IPS-20b (cell line): Measurements from ENCODE around the gene SERTAD2.

ENCODE experiments used
- H3K27ac ChIP-seq: one replicate; pipeline ENCODE4 v1.5.1; 2013; ENCODE audit warnings: low read length
- H3K27me3 ChIP-seq: 2 replicates; pipeline ENCODE4 v1.6.1; 2013; ENCODE audit warnings: mild to moderate bottlenecking, low read length, inconsistent platforms; ENCODE audit not compliant: insufficient read depth
- H3K36me3 ChIP-seq: 2 replicates; pipeline ENCODE4 v1.6.1; 2013; ENCODE audit warnings: low read depth, mild to moderate bottlenecking, inconsistent platforms, low read length, moderate library complexity; ENCODE audit not compliant: insufficient read depth
- H3K4me1 ChIP-seq: 2 replicates; pipeline ENCODE4 v1.6.1; 2013; ENCODE audit warnings: mild to moderate bottlenecking, control low read depth, inconsistent platforms, low read length, moderate library complexity; ENCODE audit not compliant: insufficient read depth
- H3K4me3 ChIP-seq: 2 replicates; pipeline ENCODE4 v1.5.1; 2013; ENCODE audit warnings: mild to moderate bottlenecking, low read length, inconsistent platforms
- H3K9ac ChIP-seq: 2 replicates; pipeline ENCODE4 v1.6.1; 2013; ENCODE audit warnings: low read depth, mild to moderate bottlenecking, inconsistent platforms, low read length, moderate library complexity
- H3K9me3 ChIP-seq: 2 replicates; pipeline ENCODE4 v1.6.1; 2013; ENCODE audit warnings: mild to moderate bottlenecking, low read depth, low read length, inconsistent platforms; ENCODE audit not compliant: insufficient read depth

SERTAD2 gene

DNA sequence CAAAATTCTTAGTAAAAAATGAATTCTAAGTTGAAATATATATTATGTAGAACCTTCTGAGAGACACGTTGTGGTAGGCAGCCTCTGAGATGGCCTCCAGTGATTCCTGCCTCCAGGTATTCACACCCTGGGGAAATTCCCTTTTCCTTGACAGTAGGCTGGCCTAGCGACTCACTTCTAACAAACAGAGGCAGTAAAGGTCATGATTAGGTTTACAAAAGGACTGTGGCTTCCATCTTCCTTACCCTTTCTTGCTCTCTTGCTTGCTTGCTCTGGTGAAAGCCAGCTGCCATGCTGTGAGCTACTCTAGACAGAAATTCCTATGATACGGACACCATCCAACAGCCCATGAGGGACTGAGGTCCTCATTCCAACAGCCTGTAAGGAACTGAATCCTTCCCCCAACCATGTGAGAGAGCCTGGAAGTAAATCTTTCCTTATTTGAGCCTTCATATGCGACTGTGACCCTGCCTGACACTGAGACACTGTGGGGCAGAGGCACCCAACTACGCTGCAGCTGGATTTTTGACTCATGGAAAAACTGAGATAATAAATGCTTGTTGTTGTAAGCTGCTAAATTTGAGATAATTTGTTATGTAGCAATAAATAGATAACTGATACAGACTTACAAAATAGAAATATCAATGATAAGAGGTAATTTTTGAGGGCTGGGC is 32.7 kb upstream of the SERTAD2 start:
- H3K4me3 ChIP-seq = no peak overlapping the region

DNA sequence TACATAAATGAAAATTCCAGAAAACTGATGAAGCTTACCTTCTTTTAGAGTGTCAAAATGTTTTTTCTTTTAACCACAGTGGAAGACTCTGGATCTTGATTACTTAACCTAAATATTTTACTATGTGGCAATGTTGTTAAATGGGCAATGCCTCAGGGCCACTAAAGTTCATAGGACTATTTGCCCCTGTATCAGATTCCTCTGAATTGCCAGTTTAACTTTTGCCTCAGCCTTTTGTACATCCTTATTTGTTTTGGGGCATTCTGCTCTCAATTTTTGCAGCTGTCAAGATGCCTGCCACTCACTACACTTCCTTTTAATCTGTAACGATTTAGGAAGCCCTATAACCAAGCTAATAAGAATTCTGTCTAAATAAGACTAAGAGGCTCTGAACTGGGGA is 31.7 kb upstream of the SERTAD2 start:
- peaks cover 5% of the 10 kb centered on the region; the same call in 1 of the 2 replicates for H3K4me1 ChIP-seq
- H3K27ac ChIP-seq = no peak overlapping the region
- H3K9me3 ChIP-seq = no peaks in the 10 kb centered on the region

More for the DNA sequence above, 32.7 kb upstream of the SERTAD2 start:
- Histone ChIP-seq H3K36me3 (no peaks in the 10 kb centered on the region), H3K4me1 (peaks cover 5% of the 10 kb centered on the region; the same call in 1 of the 2 replicates), H3K27me3 (no peaks in the 10 kb centered on the region), H3K9ac (no peak overlapping the region), H3K27ac (no peak overlapping the region), H3K9me3 (no peaks in the 10 kb centered on the region)

DNA sequence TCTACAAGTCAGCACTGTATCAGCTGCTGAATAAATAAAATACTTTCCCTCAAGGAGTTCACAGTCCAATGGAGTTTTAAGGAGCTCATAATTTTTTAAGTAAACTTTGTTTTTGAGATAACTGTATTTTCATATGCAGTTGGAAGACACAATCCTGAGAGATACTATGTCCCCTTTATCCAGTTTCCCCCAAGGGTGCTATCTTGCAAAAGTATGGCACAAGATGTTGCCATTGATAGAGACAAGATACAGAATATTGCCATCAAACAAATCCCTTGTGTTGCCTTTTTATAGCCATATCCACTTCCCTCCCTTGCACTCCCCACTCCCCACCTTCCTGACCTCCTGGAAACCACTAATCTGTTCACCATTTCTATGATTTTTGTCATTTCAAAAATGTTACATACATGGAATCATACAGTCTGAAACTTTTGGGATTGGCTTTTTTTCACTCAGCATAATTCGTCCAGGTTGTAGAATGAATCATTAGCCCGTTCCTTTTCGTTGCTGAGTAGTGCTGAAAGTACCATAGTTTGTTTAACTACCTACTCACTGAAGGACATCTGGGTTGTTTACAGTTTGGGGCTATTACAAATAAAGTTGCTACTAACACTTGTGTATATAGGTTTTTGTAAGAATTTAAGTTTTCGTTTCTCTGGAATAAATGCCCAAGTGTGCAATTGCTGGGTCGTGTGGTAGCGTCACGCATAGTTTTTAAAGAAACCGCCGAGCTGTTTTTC is 30.2 kb upstream of the SERTAD2 start:
- no peak overlapping the region for H3K9ac ChIP-seq
- peaks cover 5% of the 10 kb centered on the region; the same call in 1 of the 2 replicates for H3K4me1 ChIP-seq
- no peaks in the 10 kb centered on the region for H3K36me3 ChIP-seq
- H3K27me3 ChIP-seq = no peaks in the 10 kb centered on the region
- no peaks in the 10 kb centered on the region for H3K9me3 ChIP-seq
- no peak overlapping the region for H3K4me3 ChIP-seq
- no peak overlapping the region for H3K27ac ChIP-seq

More for the DNA sequence above, 31.7 kb upstream of the SERTAD2 start:
- Histone ChIP-seq H3K36me3 (no peaks in the 10 kb centered on the region), H3K4me3 (no peak overlapping the region), H3K9ac (no peak overlapping the region), H3K27me3 (no peaks in the 10 kb centered on the region)

DNA sequence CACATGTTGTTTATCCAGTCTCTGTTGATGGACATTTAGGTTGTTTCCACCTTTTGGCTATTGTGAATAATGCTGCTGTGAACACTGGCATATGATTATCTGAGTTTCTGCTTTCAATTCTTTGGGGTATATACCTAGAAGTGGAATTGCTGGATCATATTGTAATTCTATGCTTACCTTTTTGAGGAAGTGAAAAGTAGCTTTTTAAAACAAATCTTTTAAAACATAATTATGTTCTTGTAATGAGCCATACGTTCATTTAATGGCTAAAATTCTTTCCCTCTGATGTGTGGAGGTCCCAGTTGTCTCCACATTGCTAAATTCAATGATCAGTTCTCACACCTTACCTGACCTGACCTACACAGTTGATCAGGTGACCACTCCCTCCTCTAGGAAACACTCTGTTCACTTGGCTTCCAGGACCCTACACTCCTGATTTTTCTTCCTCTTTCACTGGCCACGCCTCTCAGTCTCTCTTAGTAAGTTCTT is 27.8 kb upstream of the SERTAD2 start:
- Histone ChIP-seq H3K27ac (no peak overlapping the region), H3K9ac (no peak overlapping the region), H3K27me3 (no peaks in the 10 kb centered on the region), H3K4me3 (no peak overlapping the region), H3K36me3 (no peaks in the 10 kb centered on the region), H3K4me1 (peaks cover 3% of the 10 kb centered on the region; the same call in 1 of the 2 replicates), H3K9me3 (no peaks in the 10 kb centered on the region)

DNA sequence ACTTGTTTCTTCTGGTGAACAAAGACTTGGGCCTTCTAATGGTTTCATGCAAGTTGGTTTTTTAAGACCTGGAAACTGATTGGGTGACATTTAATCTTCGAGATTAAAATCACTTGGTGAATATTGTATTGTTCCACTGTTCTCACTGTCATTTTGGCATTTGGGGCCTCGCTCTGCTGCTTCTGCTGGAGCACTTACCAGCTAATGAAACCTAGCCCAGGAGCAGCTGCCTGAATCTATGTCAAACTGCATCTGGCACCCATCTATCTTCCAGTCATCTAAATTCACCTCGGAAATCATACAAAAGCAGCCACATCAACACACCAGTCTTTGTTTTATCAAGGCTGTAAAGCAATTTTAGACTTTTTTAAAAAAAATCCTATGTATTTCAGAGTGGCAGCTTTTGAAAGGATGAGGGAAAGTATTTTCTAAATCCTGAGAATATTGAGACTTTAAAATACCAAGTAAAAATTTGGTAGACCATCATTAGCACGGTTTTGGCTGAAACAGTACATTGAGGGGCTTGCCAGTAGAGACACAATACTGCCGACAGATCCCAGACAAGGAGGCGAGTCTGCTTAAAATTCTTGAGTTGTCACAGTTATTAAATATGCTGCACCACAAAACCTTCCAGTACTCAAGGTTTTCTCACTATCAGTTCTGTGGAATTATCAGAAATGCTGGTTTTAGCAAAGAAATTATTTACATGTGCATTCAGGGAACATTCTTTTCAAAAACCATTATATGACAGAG is 26.1 kb upstream of the SERTAD2 start:
- Histone ChIP-seq H3K4me3 (no peak overlapping the region), H3K27ac (no peak overlapping the region), H3K9ac (no peak overlapping the region), H3K9me3 (no peaks in the 10 kb centered on the region), H3K36me3 (no peaks in the 10 kb centered on the region), H3K4me1 (no peaks in the 10 kb centered on the region), H3K27me3 (no peaks in the 10 kb centered on the region)

DNA sequence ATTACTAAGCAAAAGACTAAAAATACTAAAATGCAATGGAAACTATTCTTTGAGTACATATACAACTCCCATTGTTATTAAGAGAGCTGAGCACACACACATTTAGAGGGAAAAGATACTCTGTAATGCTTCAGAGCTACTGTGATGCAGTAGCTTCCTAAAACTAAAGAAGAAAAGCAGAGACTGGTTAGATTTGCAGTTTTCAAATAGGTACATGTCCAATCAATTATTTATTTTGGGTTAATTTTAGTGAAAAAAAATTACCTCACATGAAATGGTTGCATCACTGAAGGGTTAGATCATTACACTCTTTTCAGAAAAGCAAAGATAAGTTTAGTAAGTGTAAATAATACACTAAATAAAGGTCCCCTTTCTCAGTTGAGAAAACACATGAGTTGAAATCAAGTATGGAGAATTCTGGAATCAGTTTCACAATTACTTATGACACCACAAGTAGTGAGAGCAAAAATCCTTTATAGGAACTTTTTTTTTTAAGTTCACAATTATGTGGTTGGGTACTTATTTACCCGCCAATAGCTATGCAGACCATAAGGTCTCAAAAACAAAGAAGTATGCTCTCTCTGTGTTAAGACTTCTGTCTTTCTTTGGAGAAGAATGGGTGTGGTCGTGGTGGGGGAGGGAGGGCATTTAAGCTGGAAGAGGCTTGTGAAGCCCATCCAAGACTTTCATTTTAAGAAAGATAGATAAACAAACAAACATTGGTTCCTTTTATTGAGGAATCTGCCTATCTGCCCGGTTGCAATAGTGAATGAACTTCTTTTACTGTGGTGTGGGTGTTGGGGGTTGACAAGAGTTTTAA is 25.3 kb upstream of the SERTAD2 start:
- Histone ChIP-seq H3K36me3 (no peaks in the 10 kb centered on the region), H3K9ac (no peak overlapping the region), H3K4me1 (no peaks in the 10 kb centered on the region), H3K4me3 (no peak overlapping the region), H3K27me3 (no peaks in the 10 kb centered on the region), H3K9me3 (no peaks in the 10 kb centered on the region), H3K27ac (no peak overlapping the region)

DNA sequence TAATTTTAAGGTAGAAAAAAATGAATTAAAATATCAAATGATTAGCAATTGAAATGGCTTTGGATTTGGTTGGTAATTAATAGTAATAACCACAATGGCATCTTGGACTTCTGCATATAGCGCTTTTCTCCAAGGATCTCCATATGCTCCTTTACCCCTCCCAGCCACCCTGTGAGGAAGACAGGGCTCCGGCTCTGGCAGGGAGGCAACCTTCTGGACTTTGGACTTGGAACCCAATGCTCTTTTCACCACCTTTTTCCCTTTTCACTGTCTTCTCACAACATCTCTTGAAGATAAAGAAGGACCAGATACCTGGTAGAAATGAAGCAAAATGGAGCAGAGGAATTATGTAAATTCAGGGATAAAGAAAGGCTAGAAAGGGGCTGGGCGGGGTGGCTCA is 23.8 kb upstream of the SERTAD2 start:
- Histone ChIP-seq H3K4me1 (no peaks in the 10 kb centered on the region), H3K36me3 (no peaks in the 10 kb centered on the region), H3K9ac (no peak overlapping the region), H3K4me3 (no peak overlapping the region), H3K27ac (no peak overlapping the region), H3K27me3 (no peaks in the 10 kb centered on the region), H3K9me3 (no peaks in the 10 kb centered on the region)

DNA sequence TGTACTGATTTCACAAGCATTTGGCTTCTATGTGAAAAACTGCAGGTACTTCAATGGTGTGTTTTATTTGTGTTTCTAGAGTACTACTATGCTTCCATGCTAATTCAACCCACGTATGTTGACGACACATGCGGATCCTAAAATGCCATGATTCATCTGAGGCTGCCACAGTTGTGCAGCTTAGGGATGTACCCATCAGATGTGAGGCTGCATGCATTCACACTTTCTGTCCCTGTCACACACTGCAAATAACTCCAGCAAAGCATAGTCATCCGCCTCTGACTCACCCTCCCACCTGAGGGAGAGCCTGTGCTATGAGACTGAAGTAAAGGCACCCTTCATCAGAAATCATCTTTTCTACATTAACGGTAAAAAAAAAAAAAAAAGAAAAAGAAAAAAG is 22.1 kb upstream of the SERTAD2 start:
- Histone ChIP-seq H3K27ac (no peak overlapping the region), H3K9me3 (no peaks in the 10 kb centered on the region), H3K9ac (no peak overlapping the region), H3K4me3 (no peak overlapping the region), H3K36me3 (no peaks in the 10 kb centered on the region), H3K4me1 (no peaks in the 10 kb centered on the region), H3K27me3 (no peaks in the 10 kb centered on the region)

DNA sequence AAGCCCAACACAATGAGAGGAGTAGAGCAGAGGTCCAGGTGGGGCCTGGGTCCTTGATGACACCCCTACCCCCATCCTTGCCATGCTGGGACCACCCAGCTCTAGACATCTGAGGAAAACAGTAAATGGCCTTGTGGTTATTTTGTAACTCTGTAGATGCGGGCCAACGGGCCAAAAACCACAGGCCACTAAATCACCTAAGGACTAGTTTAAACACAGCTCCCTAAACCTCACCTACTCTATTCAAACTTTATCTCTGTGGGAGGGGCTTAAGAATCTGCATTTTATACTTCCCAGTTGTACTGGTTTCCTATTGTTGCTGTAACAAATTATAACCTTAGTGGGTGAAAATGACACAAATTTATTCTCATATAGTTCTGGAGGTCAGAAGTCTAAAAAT is 19.0 kb upstream of the SERTAD2 start:
- Histone ChIP-seq H3K9me3 (no peaks in the 10 kb centered on the region), H3K4me3 (no peak overlapping the region), H3K36me3 (no peaks in the 10 kb centered on the region), H3K27me3 (peaks cover 5% of the 10 kb centered on the region), H3K9ac (no peak overlapping the region), H3K27ac (no peak overlapping the region), H3K4me1 (no peaks in the 10 kb centered on the region)

DNA sequence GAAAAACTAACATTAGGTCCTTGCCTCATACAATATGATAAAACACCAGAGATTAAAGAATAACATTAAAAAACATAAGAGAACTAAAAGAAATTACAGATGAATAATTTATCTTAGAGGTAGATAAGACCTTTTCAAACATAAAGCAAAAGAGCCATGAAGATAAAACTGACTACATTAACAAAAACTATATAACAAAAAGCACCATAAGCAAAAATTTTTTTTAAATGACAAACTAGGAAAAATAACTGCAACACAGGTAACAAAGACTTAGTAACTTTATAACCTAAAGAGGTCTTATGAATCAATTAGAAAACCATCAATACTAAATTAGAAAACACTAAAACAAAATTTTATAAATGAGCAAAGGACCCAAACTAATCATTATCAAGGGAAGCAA is 16.3 kb upstream of the SERTAD2 start:
- Histone ChIP-seq H3K36me3 (no peaks in the 10 kb centered on the region), H3K9ac (no peak overlapping the region), H3K27me3 (peaks cover 17% of the 10 kb centered on the region), H3K4me3 (no peak overlapping the region), H3K9me3 (no peaks in the 10 kb centered on the region), H3K27ac (no peak overlapping the region), H3K4me1 (peaks cover 11% of the 10 kb centered on the region; the same call in 1 of the 2 replicates)

DNA sequence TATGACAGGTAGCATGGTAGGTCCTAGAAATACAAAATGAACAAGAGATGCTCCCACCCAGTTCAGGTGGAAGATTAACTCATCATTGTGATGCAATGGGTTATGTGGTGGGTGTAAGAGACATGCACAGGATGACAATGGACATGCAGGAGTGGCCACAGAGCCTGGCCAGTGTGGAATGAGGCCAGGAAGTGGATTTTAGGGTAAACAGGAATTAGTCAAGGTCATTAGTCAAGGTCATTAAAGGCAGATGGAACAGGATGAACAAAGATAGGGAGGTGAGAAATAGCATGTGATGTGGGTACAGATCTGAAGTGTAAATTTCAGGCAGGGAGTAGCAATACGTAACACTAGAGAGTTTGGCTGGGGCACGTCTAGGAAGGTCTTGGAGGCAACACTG is 15.6 kb upstream of the SERTAD2 start:
- Histone ChIP-seq H3K27ac (no peak overlapping the region), H3K36me3 (no peaks in the 10 kb centered on the region), H3K9ac (no peak overlapping the region), H3K9me3 (no peaks in the 10 kb centered on the region), H3K27me3 (peaks cover 17% of the 10 kb centered on the region), H3K4me1 (peaks cover 11% of the 10 kb centered on the region; the same call in 1 of the 2 replicates), H3K4me3 (no peak overlapping the region)
